GM10847 (cell line): ENCODE results near the gene DGUOK.

Source experiments
- POLR2A ChIP-seq: IDR thresholded peaks from 2 replicates; pipeline ENCODE4 v1.6.1; 2011; ENCODE audit not compliant: insufficient read length; ENCODE audit errors: extremely low read depth

The DGUOK gene

GRCh38 chr2:73913414-73914054, 13.1 kb upstream of the DGUOK start:
- no peak for TF ChIP-seq POLR2A

- no peak for TF ChIP-seq POLR2A
Measured at GRCh38 chr2:73914667-73915066, 12.0 kb upstream of the DGUOK start.

- no peak for TF ChIP-seq POLR2A
Measured at GRCh38 chr2:73915437-73915993, 11.2 kb upstream of the DGUOK start.

- TF ChIP-seq POLR2A: no peak
Measured at GRCh38 chr2:73916666-73917065, 10.0 kb upstream of the DGUOK start.

- TF ChIP-seq POLR2A: no peak
Measured at GRCh38 chr2:73917296-73917695, 9.4 kb upstream of the DGUOK start.

GRCh38 chr2:73917696-73918207, 8.9 kb upstream of the DGUOK start:
- no peak for TF ChIP-seq POLR2A

GRCh38 chr2:73918856-73919255, 7.8 kb upstream of the DGUOK start:
- no peak for TF ChIP-seq POLR2A

- TF ChIP-seq POLR2A: no peak
Measured at GRCh38 chr2:73919596-73920228, 7.0 kb upstream of the DGUOK start.

GRCh38 chr2:73920577-73921545, 5.8 kb upstream of the DGUOK start:
- no peak for TF ChIP-seq POLR2A

- TF ChIP-seq POLR2A: no peak
Measured at GRCh38 chr2:73921581-73921980, 5.1 kb upstream of the DGUOK start.

GRCh38 chr2:73922681-73923080, 4.0 kb upstream of the DGUOK start:
- TF ChIP-seq POLR2A: no peak

- no peak for TF ChIP-seq POLR2A
Measured at GRCh38 chr2:73925033-73925704, 1.5 kb upstream of the DGUOK start.

GRCh38 chr2:73925853-73926492, 707 bp upstream of the DGUOK start:
- TF ChIP-seq POLR2A: no peak

GRCh38 chr2:73927344-73927743, 664 bp downstream of the DGUOK start:
- no peak for TF ChIP-seq POLR2A
